ENCODE data around the gene SLC29A1. TPM values are rescaled to one million over a fixed set of nuclear protein-coding genes. Genes with fewer than 3 reads are reported as not detected.

Gene SLC29A1
- total and polyA plus RNA-seq, 9 of the 15 experiments (the other 6 are each of a cell fraction or from before 2014, with no cell fraction given) = 18.9 to 170 (median 57.7) TPM

DNA sequence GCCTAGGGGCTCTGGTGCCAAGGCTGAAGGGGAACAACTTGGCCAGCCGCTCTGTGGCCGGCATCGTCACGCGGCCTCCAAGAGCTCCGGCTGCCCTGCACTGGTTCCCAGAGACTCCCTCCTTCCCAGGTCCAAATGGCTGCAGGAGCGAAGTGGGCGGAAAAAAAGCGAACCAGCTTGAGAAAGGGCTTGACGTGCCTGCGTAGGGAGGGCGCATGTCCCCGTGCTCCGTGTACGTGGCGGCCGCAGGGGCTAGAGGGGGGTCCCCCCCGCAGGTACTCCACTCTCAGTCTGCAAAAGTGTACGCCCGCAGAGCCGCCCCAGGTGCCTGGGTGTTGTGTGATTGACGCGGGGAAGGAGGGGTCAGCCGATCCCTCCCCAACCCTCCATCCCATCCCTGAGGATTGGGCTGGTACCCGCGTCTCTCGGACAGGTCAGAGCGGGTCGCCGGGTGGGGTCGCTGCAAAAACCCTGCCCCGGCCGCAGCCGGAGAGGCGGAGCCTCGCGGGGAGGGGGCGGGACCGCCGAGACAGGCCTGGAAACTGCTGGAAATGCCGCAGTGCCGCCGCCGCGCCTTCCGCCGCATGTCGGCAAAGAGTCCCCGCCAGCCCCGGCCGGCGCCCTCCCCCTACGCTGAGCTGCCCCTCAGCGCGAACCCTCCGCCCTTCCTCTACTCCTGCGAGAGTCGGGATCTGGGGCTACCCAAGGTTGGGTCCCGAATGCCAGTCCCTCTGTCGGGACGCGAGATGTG is 22.7 kb downstream of the SLC29A1 start (continued):
- TF ChIP-seq, protein P1, sequence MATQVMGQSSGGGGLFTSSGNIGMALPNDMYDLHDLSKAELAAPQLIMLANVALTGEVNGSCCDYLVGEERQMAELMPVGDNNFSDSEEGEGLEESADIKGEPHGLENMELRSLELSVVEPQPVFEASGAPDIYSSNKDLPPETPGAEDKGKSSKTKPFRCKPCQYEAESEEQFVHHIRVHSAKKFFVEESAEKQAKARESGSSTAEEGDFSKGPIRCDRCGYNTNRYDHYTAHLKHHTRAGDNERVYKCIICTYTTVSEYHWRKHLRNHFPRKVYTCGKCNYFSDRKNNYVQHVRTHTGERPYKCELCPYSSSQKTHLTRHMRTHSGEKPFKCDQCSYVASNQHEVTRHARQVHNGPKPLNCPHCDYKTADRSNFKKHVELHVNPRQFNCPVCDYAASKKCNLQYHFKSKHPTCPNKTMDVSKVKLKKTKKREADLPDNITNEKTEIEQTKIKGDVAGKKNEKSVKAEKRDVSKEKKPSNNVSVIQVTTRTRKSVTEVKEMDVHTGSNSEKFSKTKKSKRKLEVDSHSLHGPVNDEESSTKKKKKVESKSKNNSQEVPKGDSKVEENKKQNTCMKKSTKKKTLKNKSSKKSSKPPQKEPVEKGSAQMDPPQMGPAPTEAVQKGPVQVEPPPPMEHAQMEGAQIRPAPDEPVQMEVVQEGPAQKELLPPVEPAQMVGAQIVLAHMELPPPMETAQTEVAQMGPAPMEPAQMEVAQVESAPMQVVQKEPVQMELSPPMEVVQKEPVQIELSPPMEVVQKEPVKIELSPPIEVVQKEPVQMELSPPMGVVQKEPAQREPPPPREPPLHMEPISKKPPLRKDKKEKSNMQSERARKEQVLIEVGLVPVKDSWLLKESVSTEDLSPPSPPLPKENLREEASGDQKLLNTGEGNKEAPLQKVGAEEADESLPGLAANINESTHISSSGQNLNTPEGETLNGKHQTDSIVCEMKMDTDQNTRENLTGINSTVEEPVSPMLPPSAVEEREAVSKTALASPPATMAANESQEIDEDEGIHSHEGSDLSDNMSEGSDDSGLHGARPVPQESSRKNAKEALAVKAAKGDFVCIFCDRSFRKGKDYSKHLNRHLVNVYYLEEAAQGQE (IDR thresholded peaks at IDR 0.05; ENCODE audit: borderline replicate concordance) = peak; percentile 49
- TF ChIP-seq, protein P1 (CRISPR knock-in tag; IDR thresholded peaks at IDR 0.05; ENCODE audit: low read depth) = no peak
- TF ChIP-seq, protein P2, sequence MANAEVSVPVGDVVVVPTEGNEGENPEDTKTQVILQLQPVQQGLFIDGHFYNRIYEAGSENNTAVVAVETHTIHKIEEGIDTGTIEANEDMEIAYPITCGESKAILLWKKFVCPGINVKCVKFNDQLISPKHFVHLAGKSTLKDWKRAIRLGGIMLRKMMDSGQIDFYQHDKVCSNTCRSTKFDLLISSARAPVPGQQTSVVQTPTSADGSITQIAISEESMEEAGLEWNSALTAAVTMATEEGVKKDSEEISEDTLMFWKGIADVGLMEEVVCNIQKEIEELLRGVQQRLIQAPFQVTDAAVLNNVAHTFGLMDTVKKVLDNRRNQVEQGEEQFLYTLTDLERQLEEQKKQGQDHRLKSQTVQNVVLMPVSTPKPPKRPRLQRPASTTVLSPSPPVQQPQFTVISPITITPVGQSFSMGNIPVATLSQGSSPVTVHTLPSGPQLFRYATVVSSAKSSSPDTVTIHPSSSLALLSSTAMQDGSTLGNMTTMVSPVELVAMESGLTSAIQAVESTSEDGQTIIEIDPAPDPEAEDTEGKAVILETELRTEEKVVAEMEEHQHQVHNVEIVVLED (CRISPR knock-in tag; IDR thresholded peaks at IDR 0.05) = peak; percentile 37
- TF ChIP-seq, protein P3, sequence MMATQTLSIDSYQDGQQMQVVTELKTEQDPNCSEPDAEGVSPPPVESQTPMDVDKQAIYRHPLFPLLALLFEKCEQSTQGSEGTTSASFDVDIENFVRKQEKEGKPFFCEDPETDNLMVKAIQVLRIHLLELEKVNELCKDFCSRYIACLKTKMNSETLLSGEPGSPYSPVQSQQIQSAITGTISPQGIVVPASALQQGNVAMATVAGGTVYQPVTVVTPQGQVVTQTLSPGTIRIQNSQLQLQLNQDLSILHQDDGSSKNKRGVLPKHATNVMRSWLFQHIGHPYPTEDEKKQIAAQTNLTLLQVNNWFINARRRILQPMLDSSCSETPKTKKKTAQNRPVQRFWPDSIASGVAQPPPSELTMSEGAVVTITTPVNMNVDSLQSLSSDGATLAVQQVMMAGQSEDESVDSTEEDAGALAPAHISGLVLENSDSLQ (IDR thresholded peaks at IDR 0.05) = peak; percentile 96
- TF ChIP-seq, protein P4, sequence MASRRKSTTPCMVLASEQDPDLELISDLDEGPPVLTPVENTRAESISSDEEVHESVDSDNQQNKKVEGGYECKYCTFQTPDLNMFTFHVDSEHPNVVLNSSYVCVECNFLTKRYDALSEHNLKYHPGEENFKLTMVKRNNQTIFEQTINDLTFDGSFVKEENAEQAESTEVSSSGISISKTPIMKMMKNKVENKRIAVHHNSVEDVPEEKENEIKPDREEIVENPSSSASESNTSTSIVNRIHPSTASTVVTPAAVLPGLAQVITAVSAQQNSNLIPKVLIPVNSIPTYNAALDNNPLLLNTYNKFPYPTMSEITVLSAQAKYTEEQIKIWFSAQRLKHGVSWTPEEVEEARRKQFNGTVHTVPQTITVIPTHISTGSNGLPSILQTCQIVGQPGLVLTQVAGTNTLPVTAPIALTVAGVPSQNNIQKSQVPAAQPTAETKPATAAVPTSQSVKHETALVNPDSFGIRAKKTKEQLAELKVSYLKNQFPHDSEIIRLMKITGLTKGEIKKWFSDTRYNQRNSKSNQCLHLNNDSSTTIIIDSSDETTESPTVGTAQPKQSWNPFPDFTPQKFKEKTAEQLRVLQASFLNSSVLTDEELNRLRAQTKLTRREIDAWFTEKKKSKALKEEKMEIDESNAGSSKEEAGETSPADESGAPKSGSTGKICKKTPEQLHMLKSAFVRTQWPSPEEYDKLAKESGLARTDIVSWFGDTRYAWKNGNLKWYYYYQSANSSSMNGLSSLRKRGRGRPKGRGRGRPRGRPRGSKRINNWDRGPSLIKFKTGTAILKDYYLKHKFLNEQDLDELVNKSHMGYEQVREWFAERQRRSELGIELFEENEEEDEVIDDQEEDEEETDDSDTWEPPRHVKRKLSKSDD (conservative IDR thresholded peaks at IDR 0.05; ENCODE audit: low read length) = no peak
- 0 out of 2 replicates have a peak, but pooled peaks have one; percentile 10 for TF ChIP-seq ZNF24 (IDR thresholded peaks at IDR 0.05)
- no peak for TF ChIP-seq ZFPM2 (CRISPR knock-in tag; IDR thresholded peaks at IDR 0.05)
- no peak for TF ChIP-seq ZBTB26 (CRISPR knock-in tag; IDR thresholded peaks at IDR 0.05)
